Measurements from ENCODE around the gene CRIM1.

- TF ChIP-seq CTCF (IDR thresholded peaks at IDR 0.05; ENCODE audit: low read depth, low read length, missing input control) (no peak), ZBTB33 (IDR thresholded peaks at IDR 0.05) (no peak), HNF4A (conservative IDR thresholded peaks at IDR 0.05) (no peak), REST (IDR thresholded peaks at IDR 0.05) (no peak), FOXA2 (IDR thresholded peaks at IDR 0.05) (no peak), TAF1 (conservative IDR thresholded peaks at IDR 0.05) (no peak), JUND (IDR thresholded peaks at IDR 0.05) (no peak), MAX (IDR thresholded peaks at IDR 0.05) (no peak), RXRA (IDR thresholded peaks at IDR 0.05) (no peak), YY1 (IDR thresholded peaks at IDR 0.05) (no peak), SP1 (IDR thresholded peaks at IDR 0.05) (no peak), RAD21 (IDR thresholded peaks at IDR 0.05) (no peak), EGR1 (IDR thresholded peaks at IDR 0.05; ENCODE audit: low read depth in 2 of 2) (no peak), GABPA (IDR thresholded peaks at IDR 0.05 in 1 of 2, conservative IDR thresholded peaks at IDR 0.05 in 1 of 2) (no peak)
Measured at GRCh38 chr2:36582538-36582937, 227.0 kb downstream of the CRIM1 start.
